ENCODE results near the gene PCDHB10.
"Not testable (repeated sequence)": the region's sequence is repeated elsewhere in the genome, so short reads cannot be mapped to it uniquely, and the experiment has no call there.

Gene PCDHB10

GRCh38 chr5:141192110-141192725 is at the start of gene PCDHB10:
PCDHB10 (plus strand) TSS chr5:141192353; CDS start chr5:141192553, 200 bp downstream.
- no peak for DNase-seq (ENCODE audit: low read depth in 2 of 2)

- DNase-seq (ENCODE audit: low read depth in 2 of 2) = no peak
Observed at GRCh38 chr5:141149812-141150211, 42.3 kb upstream of the PCDHB10 start, which contains the start of gene PCDHB6. PCDHB6 (plus strand) TSS chr5:141150057; CDS start chr5:141150258, 201 bp downstream.

GRCh38 chr5:141150224-141150992 is 41.7 kb upstream of the PCDHB10 start:
- DNase-seq (ENCODE audit: low read depth in 2 of 2) = no peak

- DNase-seq (ENCODE audit: low read depth in 2 of 2) = no peak
Observed at GRCh38 chr5:141150993-141151325, 41.2 kb upstream of the PCDHB10 start.

GRCh38 chr5:141151632-141152031 is 40.5 kb upstream of the PCDHB10 start:
- DNase-seq (ENCODE audit: low read depth in 2 of 2) = not testable (repeated sequence)

GRCh38 chr5:141152096-141152495 is 40.1 kb upstream of the PCDHB10 start:
- not testable (repeated sequence) for DNase-seq (ENCODE audit: low read depth in 2 of 2)

GRCh38 chr5:141155540-141156374 is 36.4 kb upstream of the PCDHB10 start:
- no peak for DNase-seq (ENCODE audit: low read depth in 2 of 2)

GRCh38 chr5:141157356-141157755 is 34.8 kb upstream of the PCDHB10 start:
- not testable (repeated sequence) for DNase-seq (ENCODE audit: low read depth in 2 of 2)

GRCh38 chr5:141157901-141158300 is 34.3 kb upstream of the PCDHB10 start:
- not testable (repeated sequence) for DNase-seq (ENCODE audit: low read depth in 2 of 2)

- no peak for DNase-seq (ENCODE audit: low read depth in 2 of 2)
Observed at GRCh38 chr5:141172381-141173204, 19.6 kb upstream of the PCDHB10 start, which contains the start of gene PCDHB7. PCDHB7 (plus strand) TSS chr5:141172644; CDS start chr5:141172836, 192 bp downstream.

- not testable (repeated sequence) for DNase-seq (ENCODE audit: low read depth in 2 of 2)
Observed at GRCh38 chr5:141174291-141175104, 17.7 kb upstream of the PCDHB10 start.

GRCh38 chr5:141175933-141176332 is 16.2 kb upstream of the PCDHB10 start:
- no peak for DNase-seq (ENCODE audit: low read depth in 2 of 2)

- DNase-seq (ENCODE audit: low read depth in 2 of 2) = not testable (repeated sequence)
Observed at GRCh38 chr5:141177577-141178191, 14.5 kb upstream of the PCDHB10 start, which contains the start of gene PCDHB8. PCDHB8 (plus strand) TSS chr5:141177790; CDS start chr5:141178035, 245 bp downstream.

GRCh38 chr5:141179371-141179770 is 12.8 kb upstream of the PCDHB10 start:
- DNase-seq (ENCODE audit: low read depth in 2 of 2) = not testable (repeated sequence)

GRCh38 chr5:141179876-141180275 is 12.3 kb upstream of the PCDHB10 start:
- not testable (repeated sequence) for DNase-seq (ENCODE audit: low read depth in 2 of 2)

GRCh38 chr5:141180313-141180712 is 11.8 kb upstream of the PCDHB10 start:
- DNase-seq (ENCODE audit: low read depth in 2 of 2) = no peak

GRCh38 chr5:141182248-141182647 is 9.9 kb upstream of the PCDHB10 start, which contains the start of gene PCDHB16:
PCDHB16 (plus strand) TSS chr5:141182387; CDS start chr5:141182560, 173 bp downstream.
- DNase-seq (ENCODE audit: low read depth in 2 of 2) = no peak

GRCh38 chr5:141184117-141184855 is 7.9 kb upstream of the PCDHB10 start:
- DNase-seq (ENCODE audit: low read depth in 2 of 2) = not testable (repeated sequence)

Measured in stimulated activated CD8-positive, alpha-beta memory T cell treated with anti-CD3 and anti-CD28 coated beads, Interleukin-15, amount 100 ng/mL, for 4 hours (primary cell).